ENCODE measurements around the gene TRAT1. TPM values are rescaled to one million over a fixed set of nuclear protein-coding genes. Genes with fewer than 3 reads are reported as not detected.

TRAT1 gene
- total and polyA plus RNA-seq, 2 donors (not counting 3 experiments of a cell fraction or from before 2014, with no cell fraction given) = not detected

DNA sequence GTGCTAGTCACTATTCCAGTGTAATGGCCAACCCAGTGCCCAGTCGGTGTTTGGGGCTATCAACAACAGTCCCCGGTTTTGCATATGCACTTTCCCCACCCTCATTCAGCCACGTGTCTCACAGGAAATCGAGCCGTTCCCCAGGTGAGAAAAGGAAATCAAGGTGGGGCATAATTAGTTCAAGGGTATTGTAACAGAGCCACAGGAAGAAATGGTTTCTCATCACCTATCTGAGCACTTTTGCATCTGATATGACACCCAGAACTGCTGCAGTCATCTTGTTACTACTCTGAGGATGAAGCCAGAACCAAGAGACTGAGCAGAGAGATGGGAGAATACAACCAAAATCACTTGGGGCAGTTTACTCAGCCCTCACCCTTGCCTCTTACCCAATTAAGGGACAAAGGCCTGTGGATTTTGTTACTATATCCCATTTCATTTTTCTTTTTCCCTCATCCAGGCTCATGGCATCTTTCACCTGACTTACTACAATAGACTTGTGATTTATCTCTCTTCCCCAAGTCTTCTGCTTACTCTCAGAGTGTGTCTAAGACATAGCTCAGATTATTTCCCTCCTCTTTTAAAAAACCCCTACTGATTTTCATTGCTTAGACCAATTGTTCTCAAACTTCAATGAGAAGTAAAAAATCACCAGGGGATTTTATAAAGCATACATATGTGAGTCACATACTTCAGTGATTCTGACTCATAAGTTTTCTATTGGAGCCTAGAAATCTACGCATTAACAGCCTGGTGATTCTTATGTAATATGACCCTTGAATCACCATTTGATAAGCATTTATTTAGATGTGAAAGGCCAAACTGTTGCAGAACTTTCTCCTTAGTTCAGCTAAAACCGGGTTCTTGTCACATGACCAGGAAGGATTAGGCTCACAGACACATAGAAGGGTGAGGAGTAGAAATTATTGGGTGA lies 40.5 kb downstream of the TRAT1 start:
- no TSS peak for BruUV-seq (replicated peaks)
- DNase-seq (ENCODE audit: low read depth, low spot score) = peak; percentile 2
- no peaks in the 10 kb centered on the region for H3K36me3 ChIP-seq (ENCODE audit: control insufficient read depth in 2 of 2, extremely low read depth in 1 of 2, insufficient read depth in 2 of 2, low read length in 2 of 2)

DNA sequence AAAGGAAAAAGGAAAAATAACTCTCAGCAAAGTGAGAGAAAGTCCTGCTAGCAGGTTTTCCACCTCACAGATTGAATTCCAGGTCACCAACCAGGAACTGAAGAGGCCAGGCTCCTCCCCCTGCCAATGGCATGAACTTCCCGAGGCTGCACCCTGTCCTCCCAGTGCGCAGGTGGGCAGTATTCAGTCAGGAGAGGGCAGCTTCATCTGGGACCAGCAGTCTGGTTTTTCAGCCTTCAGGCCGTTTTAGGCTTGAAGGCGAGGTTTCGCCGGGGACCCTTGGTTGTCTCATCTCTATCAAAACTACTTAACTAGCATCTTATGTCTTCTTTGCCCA lies 41.2 kb downstream of the TRAT1 start:
- CTCF ChIA-PET = no interaction called here
- Histone ChIP-seq H3K27ac (ENCODE audit: insufficient read depth, low read depth, low read length) (no peak overlapping the region), H3K9me1 (replicated peaks; ENCODE audit: control insufficient read depth, extremely low read depth, insufficient read depth, low read length) (no peaks in the 10 kb centered on the region), H3K9ac (replicated peaks; ENCODE audit: extremely low read depth, insufficient read depth, low read length) (no peak overlapping the region), H2AFZ (ENCODE audit: low read depth, low read length) (no peak overlapping the region), H3K36me3 (ENCODE audit: control insufficient read depth in 2 of 2, extremely low read depth in 1 of 2, insufficient read depth in 2 of 2, low read length in 2 of 2) (no peaks in the 10 kb centered on the region), H3K79me2 (ENCODE audit: control insufficient read depth, insufficient read depth, low read length) (no peaks in the 10 kb centered on the region), H3K27me3 (ENCODE audit: control insufficient read depth in 2 of 2, insufficient read depth in 2 of 2, low read length in 2 of 2) (no peaks in the 10 kb centered on the region), H3K9me3 (replicated peaks; ENCODE audit: control insufficient read depth, insufficient read depth, low read length) (no peaks in the 10 kb centered on the region), H4K20me1 (replicated peaks; ENCODE audit: control insufficient read depth, extremely low read depth, insufficient read depth, low read length) (no peaks in the 10 kb centered on the region), H3K4me3 (replicated peaks in 1 of 3; ENCODE audit: insufficient read depth in 1 of 3, low read depth in 1 of 3, low read length in 3 of 3) (no peak overlapping the region), H3K4me2 (ENCODE audit: insufficient read depth, low read length) (no peak overlapping the region), H3K4me1 (ENCODE audit: control insufficient read depth, extremely low read depth, insufficient read depth, low read length) (no peaks in the 10 kb centered on the region)
- TF ChIP-seq EZH2 (IDR thresholded peaks at IDR 0.05; ENCODE audit: borderline replicate concordance, low read depth, low read length, severe bottlenecking) (no peak), MYC (IDR thresholded peaks at IDR 0.05; ENCODE audit: low read depth, low read length) (no peak), POLR2A (IDR thresholded peaks at IDR 0.05; ENCODE audit: low read depth, low read length) (no peak), FOS (IDR thresholded peaks at IDR 0.05; ENCODE audit: borderline replicate concordance, insufficient read depth, low read length) (no peak), GATA2 (IDR thresholded peaks at IDR 0.05; ENCODE audit: insufficient read depth, insufficient read length, low read depth, low read length) (no peak), POLR2AphosphoS5 (IDR thresholded peaks at IDR 0.05; ENCODE audit: insufficient read depth, low read depth, low read length) (no peak), CTCF (IDR thresholded peaks at IDR 0.05; ENCODE audit: extremely low read depth in 1 of 2, insufficient read depth in 1 of 2, low read depth in 1 of 2, low read length in 2 of 2) (no peak), JUN (IDR thresholded peaks at IDR 0.05; ENCODE audit: borderline replicate concordance, insufficient read depth, insufficient read length, low read depth) (no peak)
- TF ChIP-seq, protein P1, sequence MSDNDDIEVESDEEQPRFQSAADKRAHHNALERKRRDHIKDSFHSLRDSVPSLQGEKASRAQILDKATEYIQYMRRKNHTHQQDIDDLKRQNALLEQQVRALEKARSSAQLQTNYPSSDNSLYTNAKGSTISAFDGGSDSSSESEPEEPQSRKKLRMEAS (IDR thresholded peaks at IDR 0.05; ENCODE audit: insufficient read depth, insufficient read length) = no peak
- BruUV-seq (replicated peaks) = no TSS peak
- dilution Hi-C loops (cut with MboI; ENCODE audit: extremely low pct_ligation_motif_present, low sequenced_read_pairs) = no loop called here
- no peak for DNase-seq (ENCODE audit: low read depth, low spot score)
- POLR2A ChIA-PET = no interaction called here
- intact Hi-C loops (cut with micrococcal nuclease) = no loop called here
- FAIRE-seq = no peak

More for the DNA sequence above, 40.5 kb downstream of the TRAT1 start:
- POLR2A ChIA-PET = no interaction called here
- Histone ChIP-seq H3K9me1 (replicated peaks; ENCODE audit: control insufficient read depth, extremely low read depth, insufficient read depth, low read length) (no peaks in the 10 kb centered on the region), H3K27me3 (ENCODE audit: control insufficient read depth in 2 of 2, insufficient read depth in 2 of 2, low read length in 2 of 2) (no peaks in the 10 kb centered on the region), H2AFZ (ENCODE audit: low read depth, low read length) (no peak overlapping the region), H3K27ac (ENCODE audit: insufficient read depth, low read depth, low read length) (no peak overlapping the region), H3K4me2 (ENCODE audit: insufficient read depth, low read length) (no peak overlapping the region), H4K20me1 (replicated peaks; ENCODE audit: control insufficient read depth, extremely low read depth, insufficient read depth, low read length) (no peaks in the 10 kb centered on the region), H3K9ac (replicated peaks; ENCODE audit: extremely low read depth, insufficient read depth, low read length) (no peak overlapping the region), H3K9me3 (replicated peaks; ENCODE audit: control insufficient read depth, insufficient read depth, low read length) (no peaks in the 10 kb centered on the region), H3K4me3 (replicated peaks in 1 of 3; ENCODE audit: insufficient read depth in 1 of 3, low read depth in 1 of 3, low read length in 3 of 3) (no peak overlapping the region), H3K4me1 (ENCODE audit: control insufficient read depth, extremely low read depth, insufficient read depth, low read length) (no peaks in the 10 kb centered on the region), H3K79me2 (ENCODE audit: control insufficient read depth, insufficient read depth, low read length) (no peaks in the 10 kb centered on the region)
- intact Hi-C loops (cut with micrococcal nuclease) (no loop called here), dilution Hi-C loops (cut with MboI; ENCODE audit: extremely low pct_ligation_motif_present, low sequenced_read_pairs) (no loop called here)
- FAIRE-seq = no peak
- CTCF ChIA-PET = no interaction called here
- TF ChIP-seq, protein P1 (IDR thresholded peaks at IDR 0.05; ENCODE audit: insufficient read depth, insufficient read length) = no peak
- TF ChIP-seq GATA2 (IDR thresholded peaks at IDR 0.05; ENCODE audit: insufficient read depth, insufficient read length, low read depth, low read length) (no peak), FOS (IDR thresholded peaks at IDR 0.05; ENCODE audit: borderline replicate concordance, insufficient read depth, low read length) (peak; percentile 24)

Measured in endothelial cell of umbilical vein (primary cell).